ENCODE data around the gene SHISA6. TPM values are rescaled to one million over a fixed set of nuclear protein-coding genes. Genes with fewer than 3 reads are reported as not detected.

SHISA6 gene
- polyA plus RNA-seq, 1 of the 3 experiments (the other 2 are of a cell fraction), result not detected

DNA sequence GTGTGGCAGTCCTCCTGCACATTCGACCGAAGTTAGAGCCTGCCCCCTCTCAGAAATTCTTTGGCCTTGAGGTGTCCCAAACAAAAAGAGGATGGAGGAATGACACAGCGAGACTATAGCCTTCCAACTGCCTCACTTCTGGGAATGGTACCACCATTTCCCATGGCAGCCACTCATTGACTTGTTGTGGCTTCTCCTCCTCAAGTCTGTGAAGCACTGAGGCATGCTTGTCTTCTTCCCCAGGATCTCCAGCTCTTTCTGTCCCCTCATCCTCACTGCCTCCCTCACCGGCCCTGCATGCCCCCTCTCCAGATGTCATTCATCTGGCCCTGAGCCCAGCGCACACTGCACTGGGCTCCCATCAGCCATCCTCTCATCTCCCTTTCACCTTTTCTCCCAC is 313.5 kb downstream of the SHISA6 start:
- no peak overlapping the region for H3K4me3 ChIP-seq (ENCODE audit: low read depth in 2 of 2, low read length in 1 of 2)
- H3K9ac ChIP-seq, result no peak overlapping the region
- H4K20me1 ChIP-seq (ENCODE audit: insufficient read depth), result no peaks in the 10 kb centered on the region
- H3K79me2 ChIP-seq (ENCODE audit: insufficient read depth), result no peaks in the 10 kb centered on the region
- no peak overlapping the region for H3K4me2 ChIP-seq
- H3K4me1 ChIP-seq (ENCODE audit: control insufficient read depth in 1 of 2, insufficient read depth in 2 of 2, low read depth in 1 of 2, low read length in 1 of 2), result no peaks in the 10 kb centered on the region
- H3K27me3 ChIP-seq (ENCODE audit: insufficient read depth), result no peaks in the 10 kb centered on the region
- no peak overlapping the region for H2AFZ ChIP-seq (ENCODE audit: low read depth)
- DNase-seq, result no peak
- no peaks in the 10 kb centered on the region for H3F3A ChIP-seq (replicated peaks; ENCODE audit: insufficient read depth)
- POLR2A ChIA-PET, result no interaction called here
- H3K9me3 ChIP-seq, result no peaks in the 10 kb centered on the region
- no peak overlapping the region for H3K27ac ChIP-seq (ENCODE audit: low read depth in 2 of 2, low read length in 1 of 2)
- WGBS (ENCODE audit: low lambda C conversion rate), result 21% methylated on average over 5 of the region's 5 CpGs
- H3K36me3 ChIP-seq (replicated peaks in 1 of 2; ENCODE audit: control insufficient read depth in 1 of 2, insufficient read depth in 2 of 2, low read length in 1 of 2), result no peaks in the 10 kb centered on the region
- TF ChIP-seq POLR2AphosphoS5 (IDR thresholded peaks at IDR 0.05; ENCODE audit: low read depth, low read length), result no peak
- no peak for TF ChIP-seq ELF1 (IDR thresholded peaks at IDR 0.05)
- no peak for TF ChIP-seq TAF1 (IDR thresholded peaks at IDR 0.05; ENCODE audit: borderline replicate concordance, low read depth, low read length)
- TF ChIP-seq, protein P1, sequence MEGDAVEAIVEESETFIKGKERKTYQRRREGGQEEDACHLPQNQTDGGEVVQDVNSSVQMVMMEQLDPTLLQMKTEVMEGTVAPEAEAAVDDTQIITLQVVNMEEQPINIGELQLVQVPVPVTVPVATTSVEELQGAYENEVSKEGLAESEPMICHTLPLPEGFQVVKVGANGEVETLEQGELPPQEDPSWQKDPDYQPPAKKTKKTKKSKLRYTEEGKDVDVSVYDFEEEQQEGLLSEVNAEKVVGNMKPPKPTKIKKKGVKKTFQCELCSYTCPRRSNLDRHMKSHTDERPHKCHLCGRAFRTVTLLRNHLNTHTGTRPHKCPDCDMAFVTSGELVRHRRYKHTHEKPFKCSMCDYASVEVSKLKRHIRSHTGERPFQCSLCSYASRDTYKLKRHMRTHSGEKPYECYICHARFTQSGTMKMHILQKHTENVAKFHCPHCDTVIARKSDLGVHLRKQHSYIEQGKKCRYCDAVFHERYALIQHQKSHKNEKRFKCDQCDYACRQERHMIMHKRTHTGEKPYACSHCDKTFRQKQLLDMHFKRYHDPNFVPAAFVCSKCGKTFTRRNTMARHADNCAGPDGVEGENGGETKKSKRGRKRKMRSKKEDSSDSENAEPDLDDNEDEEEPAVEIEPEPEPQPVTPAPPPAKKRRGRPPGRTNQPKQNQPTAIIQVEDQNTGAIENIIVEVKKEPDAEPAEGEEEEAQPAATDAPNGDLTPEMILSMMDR (IDR thresholded peaks at IDR 0.05), result no peak
- TF ChIP-seq MXI1 (IDR thresholded peaks at IDR 0.05; ENCODE audit: low read depth, low read length), result no peak
- TF ChIP-seq FOXM1 (IDR thresholded peaks at IDR 0.05; ENCODE audit: low read depth), result no peak
- no peak for TF ChIP-seq FOSL2 (IDR thresholded peaks at IDR 0.05; ENCODE audit: borderline replicate concordance, low read depth)
- TF ChIP-seq CHD2 (IDR thresholded peaks at IDR 0.05; ENCODE audit: low read length, partially characterized antibody), result no peak
- TF ChIP-seq RCOR1 (IDR thresholded peaks at IDR 0.05; ENCODE audit: low read length), result no peak
- no peak for TF ChIP-seq YY1 (IDR thresholded peaks at IDR 0.05; ENCODE audit: low read depth)
- TF ChIP-seq SIN3A (IDR thresholded peaks at IDR 0.05; ENCODE audit: borderline replicate concordance, low read depth, low read length), result no peak
- TF ChIP-seq NFIC (IDR thresholded peaks at IDR 0.05; ENCODE audit: borderline replicate concordance), result no peak
- no peak for TF ChIP-seq TEAD4 (IDR thresholded peaks at IDR 0.05; ENCODE audit: borderline replicate concordance, insufficient read depth)
- TF ChIP-seq, protein P2, sequence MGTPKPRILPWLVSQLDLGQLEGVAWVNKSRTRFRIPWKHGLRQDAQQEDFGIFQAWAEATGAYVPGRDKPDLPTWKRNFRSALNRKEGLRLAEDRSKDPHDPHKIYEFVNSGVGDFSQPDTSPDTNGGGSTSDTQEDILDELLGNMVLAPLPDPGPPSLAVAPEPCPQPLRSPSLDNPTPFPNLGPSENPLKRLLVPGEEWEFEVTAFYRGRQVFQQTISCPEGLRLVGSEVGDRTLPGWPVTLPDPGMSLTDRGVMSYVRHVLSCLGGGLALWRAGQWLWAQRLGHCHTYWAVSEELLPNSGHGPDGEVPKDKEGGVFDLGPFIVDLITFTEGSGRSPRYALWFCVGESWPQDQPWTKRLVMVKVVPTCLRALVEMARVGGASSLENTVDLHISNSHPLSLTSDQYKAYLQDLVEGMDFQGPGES (IDR thresholded peaks at IDR 0.05; ENCODE audit: low read depth, low read length), result no peak
- TF ChIP-seq, protein P3, sequence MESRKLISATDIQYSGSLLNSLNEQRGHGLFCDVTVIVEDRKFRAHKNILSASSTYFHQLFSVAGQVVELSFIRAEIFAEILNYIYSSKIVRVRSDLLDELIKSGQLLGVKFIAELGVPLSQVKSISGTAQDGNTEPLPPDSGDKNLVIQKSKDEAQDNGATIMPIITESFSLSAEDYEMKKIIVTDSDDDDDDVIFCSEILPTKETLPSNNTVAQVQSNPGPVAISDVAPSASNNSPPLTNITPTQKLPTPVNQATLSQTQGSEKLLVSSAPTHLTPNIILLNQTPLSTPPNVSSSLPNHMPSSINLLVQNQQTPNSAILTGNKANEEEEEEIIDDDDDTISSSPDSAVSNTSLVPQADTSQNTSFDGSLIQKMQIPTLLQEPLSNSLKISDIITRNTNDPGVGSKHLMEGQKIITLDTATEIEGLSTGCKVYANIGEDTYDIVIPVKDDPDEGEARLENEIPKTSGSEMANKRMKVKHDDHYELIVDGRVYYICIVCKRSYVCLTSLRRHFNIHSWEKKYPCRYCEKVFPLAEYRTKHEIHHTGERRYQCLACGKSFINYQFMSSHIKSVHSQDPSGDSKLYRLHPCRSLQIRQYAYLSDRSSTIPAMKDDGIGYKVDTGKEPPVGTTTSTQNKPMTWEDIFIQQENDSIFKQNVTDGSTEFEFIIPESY (IDR thresholded peaks at IDR 0.05; ENCODE audit: borderline replicate concordance, low read depth), result no peak
- TF ChIP-seq EP300 (IDR thresholded peaks at IDR 0.05; ENCODE audit: borderline replicate concordance in 1 of 2, low read depth in 1 of 2, low read length in 1 of 2), result no peak
- TF ChIP-seq JUND (IDR thresholded peaks at IDR 0.05), result no peak
- TF ChIP-seq MEF2A (IDR thresholded peaks at IDR 0.05; ENCODE audit: borderline replicate concordance, low read depth), result no peak
- no peak for TF ChIP-seq FOXJ3 (CRISPR knock-in tag; IDR thresholded peaks at IDR 0.05)
- no peaks in the 10 kb centered on the region for H3K9me2 ChIP-seq
- CTCF ChIA-PET, result no interaction called here

Data from SK-N-SH (cell line).